HG03025 (cell line): ENCODE results near the gene URI1.

Experiments used
- ATAC-seq: cut with Tn5 transposase; IDR thresholded peaks from one replicate; pipeline ENCODE4 v1.9.1; 2021; ENCODE audit warnings: mild to moderate bottlenecking, moderate library complexity; ENCODE audit not compliant: unreplicated experiment, low FRiP score

The URI1 gene

GRCh38 chr19:30049226-30049625 is 107.2 kb downstream of the URI1 start:
- no peak for ATAC-seq

GRCh38 chr19:30049846-30050667 is 108.0 kb downstream of the URI1 start:
- no peak for ATAC-seq

GRCh38 chr19:30052122-30053075 is 110.4 kb downstream of the URI1 start:
- no peak for ATAC-seq

DNA sequence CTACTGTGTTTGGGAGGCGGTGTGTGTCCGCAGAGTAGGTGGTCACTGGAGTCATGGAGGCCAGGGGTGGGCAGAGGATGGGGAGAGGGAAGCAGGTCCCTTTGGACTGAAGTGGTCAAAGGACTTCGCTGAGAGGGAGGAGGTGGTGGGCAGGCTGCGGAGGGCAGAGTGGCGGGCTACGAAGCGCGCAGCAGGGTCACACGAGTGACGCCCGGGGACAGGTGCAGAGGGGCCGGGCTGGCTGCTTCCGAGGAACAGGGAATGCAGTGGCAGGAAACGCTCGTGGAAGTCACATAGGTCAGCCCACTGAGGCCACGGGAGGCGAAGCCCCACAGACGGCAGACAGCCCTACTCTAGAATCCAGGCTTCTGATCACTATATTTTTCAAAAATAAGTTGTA is 111.5 kb downstream of the URI1 start:
- no peak for ATAC-seq

GRCh38 chr19:30054210-30054609 is 112.2 kb downstream of the URI1 start:
- no peak for ATAC-seq

DNA sequence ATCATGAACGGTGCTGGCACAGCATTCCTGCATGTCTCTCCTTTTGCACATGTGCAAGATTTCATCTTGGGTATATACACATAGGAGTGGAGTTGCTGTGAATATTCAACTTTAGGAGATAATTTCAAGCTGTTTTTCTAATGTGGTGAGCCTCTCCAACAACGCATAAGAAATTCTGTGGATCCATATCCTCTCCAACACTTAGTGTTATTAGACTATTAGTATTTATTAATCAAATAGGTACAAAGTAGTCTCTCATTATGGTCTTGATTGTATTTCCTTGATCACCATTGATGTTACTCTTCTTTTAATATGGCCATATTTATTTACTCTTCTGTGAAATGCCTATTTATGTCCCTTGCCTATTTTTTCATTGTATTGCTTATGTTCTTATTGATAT is 114.5 kb downstream of the URI1 start:
- ATAC-seq = no peak

GRCh38 chr19:30059741-30060457 is 117.9 kb downstream of the URI1 start:
- ATAC-seq = no peak

DNA sequence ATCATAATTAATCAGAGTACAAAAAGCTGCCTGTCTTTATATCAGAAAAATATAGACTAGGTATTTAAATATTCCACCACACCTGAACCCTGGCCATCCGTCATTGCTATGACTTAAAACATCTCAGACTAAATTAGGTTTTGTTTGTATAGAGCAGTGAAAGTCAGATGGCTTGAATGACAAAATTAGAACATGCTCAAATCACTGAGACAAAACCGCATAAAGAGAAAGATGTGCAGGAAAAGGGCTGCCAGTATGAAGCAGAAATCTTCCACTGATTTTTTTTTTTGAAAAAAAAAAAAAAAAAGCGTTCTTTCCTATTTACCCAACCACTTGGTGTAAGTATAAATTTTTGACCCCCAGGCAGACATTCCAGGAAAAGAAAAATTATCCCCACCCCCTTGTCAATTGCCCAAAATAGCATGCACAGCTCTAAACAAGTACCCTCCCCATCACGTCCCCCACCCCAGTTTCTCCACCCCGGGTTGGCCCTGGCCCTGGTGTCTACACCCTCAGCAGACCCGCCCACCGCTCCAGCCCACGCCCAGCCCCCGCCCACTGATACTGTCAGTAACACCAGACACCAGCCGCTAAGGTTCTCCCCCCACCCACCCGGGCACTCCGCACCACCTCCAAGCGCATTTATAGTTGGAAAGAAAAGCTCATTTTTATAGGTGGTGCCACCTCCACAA is 118.6 kb downstream of the URI1 start:
- ATAC-seq = no peak

DNA sequence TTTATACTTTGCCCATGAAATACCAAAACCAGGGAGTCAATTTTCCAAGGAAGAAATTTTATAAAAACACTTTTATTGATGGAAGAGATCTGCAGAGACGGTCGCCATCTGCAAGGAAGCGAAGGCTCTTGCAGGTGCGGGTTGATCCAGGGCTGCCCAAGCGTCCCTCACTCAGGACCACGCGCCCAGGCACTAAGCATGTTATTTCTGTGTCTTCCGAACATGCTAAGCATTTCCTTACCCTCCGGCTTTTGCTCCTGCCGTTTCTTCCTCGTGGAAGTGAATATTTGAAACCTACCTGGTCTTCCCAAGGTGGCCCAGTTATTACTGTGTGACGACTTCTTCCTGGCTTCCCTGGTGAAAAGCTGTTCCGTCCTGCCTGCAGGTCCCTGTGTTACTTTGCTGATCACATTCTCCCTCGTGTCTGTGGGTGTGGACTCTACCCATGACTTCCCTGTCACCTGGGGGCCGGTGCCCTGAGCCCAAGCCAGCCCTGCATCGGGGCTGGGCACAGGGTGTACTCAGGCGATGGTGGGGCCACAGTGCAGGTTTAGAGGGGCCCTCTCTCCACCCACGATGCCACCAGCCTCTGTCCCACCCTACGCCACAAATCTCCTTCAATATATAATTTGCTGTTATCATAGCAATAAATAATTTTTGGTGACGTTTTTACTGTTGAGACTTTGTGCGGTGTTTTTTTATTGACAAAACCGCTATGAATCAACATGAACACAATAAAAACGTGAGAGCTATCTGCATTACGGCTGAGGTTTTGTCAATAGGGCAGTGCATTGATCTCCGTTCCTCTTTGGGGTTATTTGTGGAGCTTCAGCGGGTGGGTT is 119.4 kb downstream of the URI1 start:
- no peak for ATAC-seq

- ATAC-seq = no peak
Observed at GRCh38 chr19:30062065-30062906, 120.2 kb downstream of the URI1 start.

DNA sequence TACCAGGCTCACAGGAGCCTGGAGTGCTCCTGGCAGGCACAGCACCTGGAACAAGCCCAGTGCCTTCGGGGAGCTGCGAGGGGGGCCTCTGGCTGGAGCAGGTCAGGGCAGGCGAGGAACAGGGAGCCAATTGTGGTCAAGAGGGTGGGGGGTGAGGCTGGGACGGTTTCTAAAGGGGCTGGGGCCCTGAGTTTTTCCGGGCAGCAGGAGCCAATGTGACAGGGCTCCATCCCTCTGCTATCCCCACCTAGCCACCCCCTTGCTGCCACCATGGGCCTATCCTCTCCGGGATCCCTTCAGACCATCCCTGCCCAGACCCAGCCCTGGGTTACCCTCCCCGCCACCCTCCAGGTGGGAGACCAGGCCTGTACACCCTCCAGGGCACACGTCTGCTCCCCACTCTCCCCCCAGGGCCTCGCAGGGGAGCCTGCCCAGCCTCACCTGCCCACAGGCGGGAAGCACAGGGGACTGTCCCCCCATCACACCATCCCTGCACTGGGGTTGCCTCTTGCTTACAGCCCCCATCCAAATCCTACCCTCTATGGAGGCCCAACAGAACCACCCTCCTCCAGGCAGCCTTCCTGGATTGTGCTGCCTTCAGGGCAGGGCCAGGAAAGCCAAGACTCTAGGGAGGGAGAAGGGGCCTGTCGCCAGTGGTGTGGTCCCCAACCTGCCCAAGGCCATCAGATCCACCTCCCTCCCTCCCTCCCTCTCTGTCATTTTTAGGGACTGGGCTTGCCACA is 121.0 kb downstream of the URI1 start:
- no peak for ATAC-seq

DNA sequence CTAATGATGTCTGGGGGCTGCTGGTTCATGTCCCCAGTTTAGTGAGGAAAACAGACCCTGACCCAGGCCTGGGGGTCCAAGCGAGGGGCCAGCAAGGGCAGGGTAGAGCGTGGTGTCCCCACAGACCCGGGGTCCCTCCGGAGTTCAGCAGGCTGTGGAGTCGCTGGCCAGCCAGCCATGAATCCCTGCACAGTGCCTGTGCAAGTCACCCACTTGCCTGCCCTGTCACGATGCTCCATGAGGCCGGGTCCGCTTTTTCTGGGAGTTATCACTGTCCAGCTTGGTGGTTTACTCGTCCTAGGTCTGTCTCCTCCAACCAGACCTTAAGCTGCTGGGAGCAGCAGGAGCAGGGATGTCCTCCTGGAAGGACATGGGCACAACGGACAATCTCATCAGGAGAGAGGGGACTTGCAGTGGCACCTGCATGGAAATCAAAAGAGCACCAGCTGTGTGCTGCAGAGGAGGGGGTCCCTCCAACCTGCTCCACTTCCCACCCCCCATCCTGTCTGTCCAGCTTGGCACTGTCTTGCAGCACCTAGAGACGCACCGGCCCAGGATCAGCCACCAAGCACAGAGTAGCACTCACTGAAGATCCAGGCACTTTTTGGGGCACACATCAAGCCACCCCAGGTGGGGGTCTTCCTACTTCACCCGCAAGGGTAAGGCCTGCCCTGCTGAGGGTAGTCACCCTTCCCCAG is 121.8 kb downstream of the URI1 start:
- ATAC-seq = no peak

DNA sequence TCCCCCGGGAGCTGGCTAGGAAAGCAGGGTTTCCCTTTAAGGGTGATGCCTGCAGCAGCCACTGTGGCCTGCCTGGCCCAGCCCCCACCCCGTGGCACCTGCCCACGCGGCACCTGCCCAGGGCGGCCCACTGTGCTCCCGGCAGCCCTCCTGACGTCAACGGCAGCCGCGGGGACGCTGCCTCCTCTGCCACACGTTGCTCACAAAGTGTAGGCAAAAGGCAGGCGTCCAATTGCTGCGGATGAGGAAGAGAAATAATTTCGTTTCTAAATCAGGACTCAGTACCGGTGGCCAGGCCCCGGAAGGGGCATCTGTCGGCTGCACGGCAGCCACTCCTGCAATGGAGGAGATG is 122.3 kb downstream of the URI1 start:
- ATAC-seq = no peak

DNA sequence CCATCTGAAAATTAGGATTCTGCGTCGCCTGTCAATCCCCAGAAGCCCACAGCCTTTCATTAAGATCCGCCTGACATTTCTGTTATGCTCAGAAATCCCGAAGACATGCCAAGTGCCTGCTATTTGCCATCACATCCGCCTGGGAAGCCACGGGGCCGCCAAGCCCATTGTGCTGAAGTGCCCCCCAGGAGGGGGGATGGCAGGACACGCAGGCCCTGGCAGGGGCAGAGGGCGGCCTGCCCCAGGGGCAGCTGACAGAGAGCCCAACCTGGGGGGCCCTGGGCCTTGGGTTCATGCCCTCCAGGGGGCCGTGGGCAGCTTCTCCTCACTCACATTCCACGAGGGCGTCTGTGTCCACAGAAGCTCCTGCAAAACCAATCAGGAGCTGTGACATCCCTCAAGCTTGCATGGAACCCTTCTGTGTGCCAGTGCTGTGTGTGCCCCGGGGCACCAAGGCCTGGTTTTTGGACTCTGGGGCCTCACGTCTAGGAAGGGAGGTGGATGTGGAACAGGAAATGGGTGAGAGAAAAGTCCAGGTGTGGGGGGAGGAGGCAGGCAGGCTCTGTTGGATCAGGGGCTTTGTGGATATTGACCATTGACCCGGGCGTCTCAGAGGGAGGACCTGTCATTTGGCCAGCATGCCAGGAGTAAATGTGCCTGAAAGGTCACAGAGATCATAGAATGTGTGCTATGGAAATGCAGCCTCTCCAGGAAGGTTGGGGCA is 122.9 kb downstream of the URI1 start:
- no peak for ATAC-seq

- no peak for ATAC-seq
Observed at GRCh38 chr19:30065680-30066606, 123.9 kb downstream of the URI1 start.
